Measurements from ENCODE around the gene ALG12. TPM values are rescaled to one million over a fixed set of nuclear protein-coding genes. Genes with fewer than 3 reads are reported as not detected.

Gene ALG12
- total and polyA plus RNA-seq, 2 of the 13 experiments (the other 11 are each of a cell fraction or from before 2014, with no cell fraction given), result 7.8 to 15.8 TPM

- ATAC-seq, result no peak
- H3K27me3 ChIP-seq (ENCODE audit: control insufficient read depth in 1 of 2, insufficient read depth in 2 of 2, low read length in 2 of 2), result no peaks in the 10 kb centered on the region
- H3K9ac ChIP-seq (ENCODE audit: insufficient read depth, low read depth, low read length), result no peak overlapping the region
- WGBS (ENCODE audit: low lambda C conversion rate), result 98% methylated on average over 30 of the region's 41 CpGs
- intact Hi-C loops (cut with micrococcal nuclease; ENCODE audit: unreplicated experiment), result no loop called here
- H3K79me2 ChIP-seq (ENCODE audit: insufficient read depth, low read length), result peaks cover 14% of the 10 kb centered on the region
- FAIRE-seq, result no peak
- peaks cover 20 to 54% of the 10 kb centered on the region in 2 experiments for H3K36me3 ChIP-seq (replicated peaks in 1 of 2; ENCODE audit: control insufficient read depth in 1 of 2, insufficient read depth in 2 of 2, low read length in 2 of 2)
- BruUV-seq (replicated peaks), result no TSS peak
- no peak for TF ChIP-seq PPARG (CRISPR knock-in tag; conservative IDR thresholded peaks at IDR 0.05)
- TF ChIP-seq ATF7 (IDR thresholded peaks at IDR 0.05), result no peak
- no peak for TF ChIP-seq ATF7 (CRISPR knock-in tag; IDR thresholded peaks at IDR 0.05)
- TF ChIP-seq ZNF777 (CRISPR knock-in tag; IDR thresholded peaks at IDR 0.05), result no peak
- no peak for TF ChIP-seq ZNF10 (CRISPR knock-in tag; IDR thresholded peaks at IDR 0.05; ENCODE audit: borderline replicate concordance, low read depth)
- no peak for TF ChIP-seq TFDP2 (CRISPR knock-in tag; IDR thresholded peaks at IDR 0.05)
- no peaks in the 10 kb centered on the region for H3K4me1 ChIP-seq (ENCODE audit: insufficient read depth, low read length)
- no peaks in the 10 kb centered on the region for H4K20me1 ChIP-seq (ENCODE audit: insufficient read depth, low read length)
- no peak overlapping the region for H3K27ac ChIP-seq (ENCODE audit: extremely low read length, insufficient read depth, low read length)
- ChIA-PET CTCF (ENCODE audit: low intra/inter-chr PET ratio, low total read pairs) (no interaction called here), POLR2A (no interaction called here)
- in situ Hi-C loops (cut with HindIII; ENCODE audit: extremely low pct_ligation_motif_present, low pct_unique_long_range_greater_than_20kb), result no loop called here
- no peaks in the 10 kb centered on the region for H3K9me3 ChIP-seq (ENCODE audit: low read length)
- H3K4me3 ChIP-seq (replicated peaks in 1 of 3; ENCODE audit: insufficient read depth in 1 of 3, low read depth in 2 of 3, low read length in 3 of 3), result no peak overlapping the region
- no peak overlapping the region for H2AFZ ChIP-seq (ENCODE audit: low read length)
- no peak overlapping the region for H3K4me2 ChIP-seq (ENCODE audit: low read depth, low read length)
- no peak for DNase-seq (ENCODE audit: low spot score)
Measured at GRCh38 chr22:49886346-49887063, 31.7 kb downstream of the ALG12 start.

- Histone ChIP-seq H3K9me3 (ENCODE audit: low read length) (no peaks in the 10 kb centered on the region), H3K27me3 (ENCODE audit: control insufficient read depth in 1 of 2, insufficient read depth in 2 of 2, low read length in 2 of 2) (no peaks in the 10 kb centered on the region), H3K4me1 (ENCODE audit: insufficient read depth, low read length) (no peaks in the 10 kb centered on the region), H3K79me2 (ENCODE audit: insufficient read depth, low read length) (peaks cover 19% of the 10 kb centered on the region), H3K4me2 (ENCODE audit: low read depth, low read length) (no peak overlapping the region), H4K20me1 (ENCODE audit: insufficient read depth, low read length) (no peaks in the 10 kb centered on the region), H3K9ac (ENCODE audit: insufficient read depth, low read depth, low read length) (no peak overlapping the region), H3K4me3 (replicated peaks in 1 of 3; ENCODE audit: insufficient read depth in 1 of 3, low read depth in 2 of 3, low read length in 3 of 3) (no peak overlapping the region), H3K36me3 (replicated peaks in 1 of 2; ENCODE audit: control insufficient read depth in 1 of 2, insufficient read depth in 2 of 2, low read length in 2 of 2) (peaks cover 20 to 54% of the 10 kb centered on the region in 2 experiments), H3K27ac (ENCODE audit: extremely low read length, insufficient read depth, low read length) (no peak overlapping the region), H2AFZ (ENCODE audit: low read length) (no peak overlapping the region)
- DNase-seq (ENCODE audit: low spot score) (no peak), FAIRE-seq (no peak), ATAC-seq (no peak)
- POLR2A ChIA-PET, result no interaction called here
- TF ChIP-seq ZBTB38 (CRISPR knock-in tag; IDR thresholded peaks at IDR 0.05), result peak; percentile 46; the same call in 1 of the 2 replicates
- no peak for TF ChIP-seq ATF5 (CRISPR knock-in tag; IDR thresholded peaks at IDR 0.05; ENCODE audit: low read depth)
- TF ChIP-seq ZNF343 (CRISPR knock-in tag; IDR thresholded peaks at IDR 0.05), result no peak
- no peak for TF ChIP-seq ZNF335 (CRISPR knock-in tag; IDR thresholded peaks at IDR 0.05)
- CTCF ChIA-PET (ENCODE audit: low intra/inter-chr PET ratio, low total read pairs), result no interaction called here
- intact Hi-C loops (cut with micrococcal nuclease; ENCODE audit: unreplicated experiment), result no loop called here
- in situ Hi-C loops (cut with HindIII; ENCODE audit: extremely low pct_ligation_motif_present, low pct_unique_long_range_greater_than_20kb), result no loop called here
- 96% methylated on average over 35 of the region's 35 CpGs for WGBS (ENCODE audit: low lambda C conversion rate)
- no TSS peak for BruUV-seq (replicated peaks)
Measured at GRCh38 chr22:49885881-49886280, 32.4 kb downstream of the ALG12 start.
